ENCODE measurements around the gene ATP6V1A. TPM values are rescaled to one million over a fixed set of nuclear protein-coding genes. Genes with fewer than 3 reads are reported as not detected.

ATP6V1A gene
- 93.0 and 96.4 TPM in 2 replicates for total RNA-seq (2022)
- percentile 76 among the genes with signal in this experiment for Bru-seq, nascent RNA
- percentile 80 among the genes with signal in this experiment for BruChase-seq, experiment 1, labeled RNA remaining after a 2-hour chase
- BruChase-seq, experiment 2, labeled RNA remaining after a 6-hour chase: percentile 91 among the genes with signal in this experiment
- long read RNA-seq, full-length matches to known transcripts: 25 of 56 reads
- long read RNA-seq, partial matches to known transcripts: 16 of 56 reads
- long read RNA-seq, other reads (novel, unspliced or antisense): 15 of 56 reads

GRCh38 chr3:113746548-113747282, at the start of gene ATP6V1A:
Gene ATP6V1A, plus strand, starts transcription at chr3:113747035. Its CDS starts 31,719 bp downstream, at chr3:113778754.
- H3K9me3 ChIP-seq: no peaks in the 10 kb centered on the region
- peak; percentile 88 to 91 for DNase-seq
- Mint-ChIP-seq H3K9me3 (ENCODE audit: unreplicated experiment) (no peaks in the 10 kb centered on the region), H3K27me3 (ENCODE audit: insufficient read depth, unreplicated experiment) (no peaks in the 10 kb centered on the region), H3K36me3 (ENCODE audit: insufficient read depth, unreplicated experiment) (peaks cover 37% of the 10 kb centered on the region), H3K4me3 (ENCODE audit: unreplicated experiment) (peak within 1 kb of the TSS; percentile 96), H3K27ac (ENCODE audit: unreplicated experiment) (peak within 1 kb of the TSS; percentile 100), H3K4me1 (ENCODE audit: low read depth, unreplicated experiment) (peaks cover 16% of the 10 kb centered on the region)
- peak within 1 kb of the TSS; percentile 78 for H3K4me3 ChIP-seq (ENCODE audit: low read depth, low read length)
- ChIA-PET POLR2A (interaction anchor here (0.5 to 1.6 kb wide), 6 partner anchors 11 to 1620 kb away, joined by 3 to 6 read pairs (median 4); partner anchors contain the start of genes SPICE1 and USF3), CTCF (interaction anchor here (0.8 to 3.2 kb wide), 3 partner anchors 11 to 231 kb away, joined by 4 to 37 read pairs (median 5); partner anchors contain the start of gene GRAMD1C)
- H3K27me3 ChIP-seq (replicated peaks; ENCODE audit: control insufficient read depth, insufficient read depth, low read length): no peaks in the 10 kb centered on the region
- intact Hi-C loops (cut with micrococcal nuclease; ENCODE audit: unreplicated experiment): loop anchor here (1.0 to 5.0 kb wide), 3 partner anchors 50 to 229 kb away; partner anchors contain the start of genes SPICE1, USF3 and ZDHHC23
- H3K4me1 ChIP-seq: 0 out of 2 replicates have a peak, but pooled peaks cover 3% of the 10 kb centered on the region
- TF ChIP-seq CTCF (IDR thresholded peaks at IDR 0.05; ENCODE audit: insufficient read depth in 1 of 2, low read depth in 1 of 2, low read length in 1 of 2, severe bottlenecking in 1 of 2, unreplicated experiment in 1 of 2): no peak
- BruUV-seq (replicated peaks): no TSS peak
- H3K36me3 ChIP-seq (ENCODE audit: control insufficient read depth, insufficient read depth, low read length): no peaks in the 10 kb centered on the region

DNA sequence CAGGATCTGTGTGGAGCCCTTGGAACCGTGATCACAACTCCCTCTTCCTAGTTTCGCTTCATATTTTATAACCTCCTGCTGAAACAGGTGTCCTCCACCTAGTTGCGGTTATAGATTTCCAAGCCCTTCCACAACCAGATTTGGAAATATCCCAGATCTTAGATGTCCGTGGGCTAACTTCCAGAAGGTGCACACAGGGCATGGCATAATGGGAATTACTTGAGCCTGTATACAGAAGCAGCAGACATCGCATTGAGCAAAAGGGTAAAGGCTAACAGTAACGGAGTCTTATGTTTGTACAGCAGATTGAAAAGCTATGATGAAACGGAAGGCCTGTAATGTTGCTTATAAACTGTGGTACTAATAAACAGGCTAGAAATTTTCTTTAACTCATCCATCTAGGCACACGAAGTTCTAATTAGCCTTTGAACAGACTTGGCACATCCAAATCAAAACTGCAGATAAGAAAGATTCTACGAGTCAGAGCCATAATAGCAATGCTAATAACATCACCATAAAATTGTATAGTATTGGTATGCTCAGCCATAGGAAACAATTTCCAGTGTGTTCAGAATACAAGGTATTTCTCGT, 49.2 kb upstream of the ATP6V1A start:
- H3K36me3 Mint-ChIP-seq (ENCODE audit: insufficient read depth, unreplicated experiment): peaks cover 6% of the 10 kb centered on the region
- Histone ChIP-seq H3K4me3 (ENCODE audit: low read depth, low read length) (peak overlapping the region; percentile 68), H3K27me3 (replicated peaks; ENCODE audit: control insufficient read depth, insufficient read depth, low read length) (no peaks in the 10 kb centered on the region), H3K4me1 (peaks cover 18% of the 10 kb centered on the region), H3K9me3 (no peaks in the 10 kb centered on the region), H3K36me3 (ENCODE audit: control insufficient read depth, insufficient read depth, low read length) (no peaks in the 10 kb centered on the region)
- ChIA-PET CTCF (interaction anchor here (1.2 kb wide), 1 partner anchor 182 kb away, joined by 3 read pairs; no protein-coding TSS in a partner anchor), POLR2A (no interaction called here)
- no peaks in the 10 kb centered on the region for H3K4me1 Mint-ChIP-seq (ENCODE audit: low read depth, unreplicated experiment)
- H3K27ac Mint-ChIP-seq (ENCODE audit: unreplicated experiment): no peak overlapping the region
- DNase-seq: no peak
- no peak for TF ChIP-seq CTCF (IDR thresholded peaks at IDR 0.05; ENCODE audit: insufficient read depth in 1 of 2, low read depth in 1 of 2, low read length in 1 of 2, severe bottlenecking in 1 of 2, unreplicated experiment in 1 of 2)
- BruUV-seq (replicated peaks): no TSS peak
- H3K27me3 Mint-ChIP-seq (ENCODE audit: insufficient read depth, unreplicated experiment): no peaks in the 10 kb centered on the region
- intact Hi-C loops (cut with micrococcal nuclease; ENCODE audit: unreplicated experiment): no loop called here
- H3K9me3 Mint-ChIP-seq (ENCODE audit: unreplicated experiment): no peaks in the 10 kb centered on the region
- no peak overlapping the region for H3K4me3 Mint-ChIP-seq (ENCODE audit: unreplicated experiment)

DNA sequence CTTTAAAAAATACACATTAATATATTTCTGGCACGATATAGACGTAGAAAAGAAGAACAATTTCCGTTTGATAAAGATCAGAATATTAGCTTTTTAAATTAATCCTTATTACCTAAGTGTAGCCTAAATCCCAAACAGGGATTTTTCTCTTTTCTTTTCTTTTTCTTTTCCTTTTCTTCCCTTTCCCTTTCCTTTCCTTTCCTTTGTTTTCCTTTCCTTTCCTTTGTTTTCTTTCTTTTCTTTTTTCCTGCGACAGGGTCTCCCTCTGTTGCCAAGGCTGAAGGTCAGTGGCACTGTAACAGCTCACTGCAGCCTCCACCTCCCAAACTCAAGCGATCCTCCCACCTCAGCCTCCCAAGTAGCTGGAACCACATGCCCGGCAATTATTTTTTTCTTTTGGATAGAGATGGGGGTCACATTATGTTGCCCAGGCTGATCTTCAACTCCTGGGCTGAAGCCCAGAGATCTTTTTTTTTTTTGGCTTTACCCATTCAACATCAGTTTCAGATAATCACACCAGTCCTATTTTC, 48.6 kb upstream of the ATP6V1A start:
- no peak for DNase-seq
- Histone ChIP-seq H3K4me1 (peaks cover 18% of the 10 kb centered on the region), H3K9me3 (no peaks in the 10 kb centered on the region), H3K36me3 (ENCODE audit: control insufficient read depth, insufficient read depth, low read length) (no peaks in the 10 kb centered on the region), H3K4me3 (ENCODE audit: low read depth, low read length) (no peak overlapping the region; the same call in 1 of the 2 replicates), H3K27me3 (replicated peaks; ENCODE audit: control insufficient read depth, insufficient read depth, low read length) (no peaks in the 10 kb centered on the region)
- ChIA-PET POLR2A (no interaction called here), CTCF (no interaction called here)
- no peak overlapping the region for H3K27ac Mint-ChIP-seq (ENCODE audit: unreplicated experiment)
- intact Hi-C loops (cut with micrococcal nuclease; ENCODE audit: unreplicated experiment): no loop called here
- TF ChIP-seq CTCF (IDR thresholded peaks at IDR 0.05; ENCODE audit: insufficient read depth in 1 of 2, low read depth in 1 of 2, low read length in 1 of 2, severe bottlenecking in 1 of 2, unreplicated experiment in 1 of 2): no peak
- H3K36me3 Mint-ChIP-seq (ENCODE audit: insufficient read depth, unreplicated experiment): peaks cover 6% of the 10 kb centered on the region
- no peak overlapping the region for H3K4me3 Mint-ChIP-seq (ENCODE audit: unreplicated experiment)
- no peaks in the 10 kb centered on the region for H3K9me3 Mint-ChIP-seq (ENCODE audit: unreplicated experiment)
- no peaks in the 10 kb centered on the region for H3K27me3 Mint-ChIP-seq (ENCODE audit: insufficient read depth, unreplicated experiment)
- no peaks in the 10 kb centered on the region for H3K4me1 Mint-ChIP-seq (ENCODE audit: low read depth, unreplicated experiment)
- no TSS peak for BruUV-seq (replicated peaks)

Data from Caco-2 (cell line).